AG04450 (cell line): ENCODE data around the gene DSCAML1. TPM values are rescaled to one million over a fixed set of nuclear protein-coding genes. Genes with fewer than 3 reads are reported as not detected.

Source experiments
- CTCF ChIA-PET: fragments of 300-600, 350-600 bp; formaldehyde crosslinking; extraction: SDS; loops from one replicate; lab custom pipeline; 2022; ENCODE audit warnings: antibody characterized with exemption, inconsistent platforms; lab: Charles Lee
- POLR2A ChIA-PET: fragments of 350-600 bp; formaldehyde crosslinking; extraction: SDS; loops from one replicate; lab custom pipeline; 2021; ENCODE audit warnings: antibody characterized with exemption, inconsistent platforms; lab: Yijun Ruan, JAX
- DNase-seq: peaks from one replicate; pipeline ENCODE4 v3.0.0-alpha.2; 2011; ENCODE audit warnings: low read depth, low spot score
- H3K27ac ChIP-seq: one replicate; pipeline ENCODE4 v1.5.1; 2012; ENCODE audit warnings: low read depth, low read length, control low read depth
- H3K27me3 ChIP-seq: one replicate; pipeline ENCODE4 v1.6.0; 2012; ENCODE audit warnings: low read length; ENCODE audit not compliant: control insufficient read depth, insufficient read depth
- H3K4me3 ChIP-seq: 2 replicates; pipeline ENCODE4 v1.5.1; 2011; ENCODE audit warnings: mild to moderate bottlenecking, low read depth, low read length, control low read depth
- H3K9me3 ChIP-seq: 2 replicates; pipeline ENCODE4 v1.5.1; 2012; ENCODE audit warnings: low read length; ENCODE audit not compliant: control insufficient read depth, insufficient read depth
- CTCF ChIP-seq: IDR thresholded peaks from 2 replicates; pipeline ENCODE4 v1.5.1; 2011; ENCODE audit warnings: low read depth, low read length, control low read depth, inconsistent platforms
- polyA plus RNA-seq: library from polyadenylated mRNA; depleted of rRNA; stranded (reverse); fragments of >200 nt; gene quantifications from 2 replicates; pipeline ENCODE4 v1.2.3, GENCODE V29; 2011

The DSCAML1 gene
- polyA plus RNA-seq, 1 experiment: not detected

- DNase-seq: no peak
- Histone ChIP-seq H3K4me3 (no peak overlapping the region), H3K27ac (no peak overlapping the region), H3K9me3 (no peaks in the 10 kb centered on the region; the same call in 1 of the 2 replicates), H3K27me3 (peaks cover 2% of the 10 kb centered on the region)
- ChIA-PET CTCF (no interaction called here), POLR2A (no interaction called here)
- no peak for TF ChIP-seq CTCF
Measured at GRCh38 chr11:117520966-117521365, 276.1 kb downstream of the DSCAML1 start.

- peaks cover 2% of the 10 kb centered on the region for H3K27me3 ChIP-seq
- ChIA-PET CTCF (no interaction called here), POLR2A (no interaction called here)
- no peak overlapping the region for H3K27ac ChIP-seq
- TF ChIP-seq CTCF: no peak
- no peaks in the 10 kb centered on the region; the same call in 1 of the 2 replicates for H3K9me3 ChIP-seq
- H3K4me3 ChIP-seq: no peak overlapping the region
- DNase-seq: no peak
Measured at GRCh38 chr11:117520201-117520600, 276.8 kb downstream of the DSCAML1 start.

- H3K9me3 ChIP-seq: no peaks in the 10 kb centered on the region; the same call in 1 of the 2 replicates
- ChIA-PET POLR2A (no interaction called here), CTCF (no interaction called here)
- DNase-seq: no peak
- TF ChIP-seq CTCF: no peak
- H3K4me3 ChIP-seq: no peak overlapping the region
- no peak overlapping the region for H3K27ac ChIP-seq
- H3K27me3 ChIP-seq: peaks cover 2% of the 10 kb centered on the region
Measured at GRCh38 chr11:117519590-117519989, 277.4 kb downstream of the DSCAML1 start.

GRCh38 chr11:117519170-117519569 is 277.8 kb downstream of the DSCAML1 start:
- DNase-seq: no peak
- H3K27ac ChIP-seq: no peak overlapping the region
- no peak for TF ChIP-seq CTCF
- H3K9me3 ChIP-seq: no peaks in the 10 kb centered on the region; the same call in 1 of the 2 replicates
- ChIA-PET CTCF (no interaction called here), POLR2A (no interaction called here)
- H3K4me3 ChIP-seq: no peak overlapping the region
- peaks cover 3% of the 10 kb centered on the region for H3K27me3 ChIP-seq

- Histone ChIP-seq H3K9me3 (no peaks in the 10 kb centered on the region; the same call in 1 of the 2 replicates), H3K27me3 (peaks cover 8% of the 10 kb centered on the region), H3K27ac (no peak overlapping the region), H3K4me3 (no peak overlapping the region)
- POLR2A ChIA-PET: no interaction called here
- CTCF ChIA-PET: no interaction called here
- no peak for TF ChIP-seq CTCF
- DNase-seq: no peak
Measured at GRCh38 chr11:117518455-117518854, 278.6 kb downstream of the DSCAML1 start.
